ENCODE measurements around the gene CTNND2. TPM values are rescaled to one million over a fixed set of nuclear protein-coding genes. Genes with fewer than 3 reads are reported as not detected.

CTNND2 gene
- polyA plus RNA-seq, 1 experiment: not detected

DNA sequence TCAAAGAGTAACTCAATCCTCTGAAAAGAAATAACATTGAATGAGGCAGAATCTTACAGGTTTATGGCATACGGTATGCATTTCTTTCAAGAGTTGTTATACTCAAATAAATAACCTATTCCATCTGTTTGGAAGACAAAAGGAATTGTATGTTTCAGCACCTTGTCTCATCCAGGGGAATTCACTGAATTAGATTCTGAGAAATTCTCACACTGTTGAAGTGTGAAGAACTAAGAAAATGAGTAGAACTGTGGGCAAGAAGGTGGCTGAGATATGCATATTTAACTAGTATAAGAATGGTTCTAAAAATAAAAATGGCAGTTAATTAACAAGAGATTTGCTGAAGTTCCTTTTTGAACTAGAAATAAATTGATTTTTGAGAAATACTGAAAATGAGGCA, 863.9 kb downstream of the CTNND2 start:
- TF ChIP-seq, protein P1, sequence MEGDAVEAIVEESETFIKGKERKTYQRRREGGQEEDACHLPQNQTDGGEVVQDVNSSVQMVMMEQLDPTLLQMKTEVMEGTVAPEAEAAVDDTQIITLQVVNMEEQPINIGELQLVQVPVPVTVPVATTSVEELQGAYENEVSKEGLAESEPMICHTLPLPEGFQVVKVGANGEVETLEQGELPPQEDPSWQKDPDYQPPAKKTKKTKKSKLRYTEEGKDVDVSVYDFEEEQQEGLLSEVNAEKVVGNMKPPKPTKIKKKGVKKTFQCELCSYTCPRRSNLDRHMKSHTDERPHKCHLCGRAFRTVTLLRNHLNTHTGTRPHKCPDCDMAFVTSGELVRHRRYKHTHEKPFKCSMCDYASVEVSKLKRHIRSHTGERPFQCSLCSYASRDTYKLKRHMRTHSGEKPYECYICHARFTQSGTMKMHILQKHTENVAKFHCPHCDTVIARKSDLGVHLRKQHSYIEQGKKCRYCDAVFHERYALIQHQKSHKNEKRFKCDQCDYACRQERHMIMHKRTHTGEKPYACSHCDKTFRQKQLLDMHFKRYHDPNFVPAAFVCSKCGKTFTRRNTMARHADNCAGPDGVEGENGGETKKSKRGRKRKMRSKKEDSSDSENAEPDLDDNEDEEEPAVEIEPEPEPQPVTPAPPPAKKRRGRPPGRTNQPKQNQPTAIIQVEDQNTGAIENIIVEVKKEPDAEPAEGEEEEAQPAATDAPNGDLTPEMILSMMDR (IDR thresholded peaks at IDR 0.05; ENCODE audit: low read depth, low read length): no peak
- H3K27me3 ChIP-seq (ENCODE audit: control insufficient read depth, insufficient read depth, low read length): peaks cover 9% of the 10 kb centered on the region
- H3K27ac ChIP-seq (ENCODE audit: low read depth, low read length): no peak overlapping the region
- no peaks in the 10 kb centered on the region for H3K9me3 ChIP-seq (ENCODE audit: control insufficient read depth, insufficient read depth, low read length)
- DNase-seq (ENCODE audit: low read depth, low spot score): no peak
- ChIA-PET POLR2A (no interaction called here), CTCF (no interaction called here)
- H3K4me3 ChIP-seq (ENCODE audit: low read depth, low read length): no peak overlapping the region

DNA sequence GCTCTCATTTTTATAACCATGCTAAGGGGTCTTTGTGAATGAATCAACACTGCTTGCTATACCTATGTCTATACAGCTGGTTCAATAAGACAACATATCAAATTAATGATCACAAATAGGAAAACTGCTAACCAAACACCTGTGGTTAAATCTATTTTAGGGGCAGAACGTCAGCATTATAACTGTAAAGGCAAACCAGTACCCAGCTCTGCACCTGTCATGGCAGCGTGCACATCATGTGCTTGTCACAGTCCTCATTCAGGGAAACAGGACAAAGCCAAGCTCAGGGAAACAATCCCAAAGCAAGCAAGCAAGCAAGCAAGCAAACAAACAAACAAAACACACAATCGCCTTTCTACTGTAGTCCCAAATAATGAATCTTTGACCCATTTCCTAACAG, 865.5 kb downstream of the CTNND2 start:
- H3K4me3 ChIP-seq (ENCODE audit: low read depth, low read length): no peak overlapping the region
- H3K27ac ChIP-seq (ENCODE audit: low read depth, low read length): no peak overlapping the region
- ChIA-PET CTCF (no interaction called here), POLR2A (no interaction called here)
- DNase-seq (ENCODE audit: low read depth, low spot score): no peak
- peaks cover 6% of the 10 kb centered on the region for H3K27me3 ChIP-seq (ENCODE audit: control insufficient read depth, insufficient read depth, low read length)
- H3K9me3 ChIP-seq (ENCODE audit: control insufficient read depth, insufficient read depth, low read length): no peaks in the 10 kb centered on the region
- TF ChIP-seq, protein P1 (IDR thresholded peaks at IDR 0.05; ENCODE audit: low read depth, low read length): no peak

DNA sequence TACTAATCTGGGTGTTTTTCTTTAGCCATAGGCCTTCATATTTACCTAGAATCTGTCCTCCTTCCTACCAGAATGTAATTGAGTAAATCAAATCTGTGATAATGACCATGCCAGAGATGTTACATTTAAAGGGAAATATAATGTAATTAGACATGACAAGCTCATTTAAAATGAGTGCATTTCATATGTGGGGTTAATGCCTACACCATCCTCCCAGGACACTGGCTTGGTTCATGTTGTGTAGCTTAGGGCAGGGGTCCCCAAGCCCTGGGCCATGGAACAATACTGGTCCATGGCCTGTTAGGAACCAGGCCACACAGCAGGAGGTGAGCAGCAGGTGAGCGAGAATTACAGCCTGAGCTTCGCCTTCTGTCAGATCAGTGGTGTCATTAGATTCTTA, 866.3 kb downstream of the CTNND2 start:
- ChIA-PET POLR2A (no interaction called here), CTCF (no interaction called here)
- no peaks in the 10 kb centered on the region for H3K9me3 ChIP-seq (ENCODE audit: control insufficient read depth, insufficient read depth, low read length)
- TF ChIP-seq, protein P1 (IDR thresholded peaks at IDR 0.05; ENCODE audit: low read depth, low read length): no peak
- no peak overlapping the region for H3K27ac ChIP-seq (ENCODE audit: low read depth, low read length)
- peaks cover 5% of the 10 kb centered on the region for H3K27me3 ChIP-seq (ENCODE audit: control insufficient read depth, insufficient read depth, low read length)
- DNase-seq (ENCODE audit: low read depth, low spot score): no peak
- no peak overlapping the region for H3K4me3 ChIP-seq (ENCODE audit: low read depth, low read length)

DNA sequence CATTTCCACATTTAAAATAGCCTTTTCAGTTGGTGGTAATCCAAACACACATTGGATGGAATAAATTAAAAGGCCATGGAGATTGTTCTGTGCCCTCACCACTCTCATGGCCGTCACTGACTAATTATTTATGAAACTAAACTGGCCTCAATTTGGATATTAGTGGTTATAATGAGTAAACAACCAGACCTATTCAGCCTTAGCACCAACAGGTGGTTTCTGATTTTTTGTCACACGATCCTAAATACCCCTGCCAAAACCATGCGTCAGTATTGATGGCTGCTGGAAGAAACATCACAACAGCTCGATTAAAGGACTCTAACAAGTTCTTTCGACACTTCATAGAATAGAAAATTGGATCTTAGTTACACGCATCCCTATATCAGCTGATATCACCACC, 867.2 kb downstream of the CTNND2 start:
- POLR2A ChIA-PET: no interaction called here

DNA sequence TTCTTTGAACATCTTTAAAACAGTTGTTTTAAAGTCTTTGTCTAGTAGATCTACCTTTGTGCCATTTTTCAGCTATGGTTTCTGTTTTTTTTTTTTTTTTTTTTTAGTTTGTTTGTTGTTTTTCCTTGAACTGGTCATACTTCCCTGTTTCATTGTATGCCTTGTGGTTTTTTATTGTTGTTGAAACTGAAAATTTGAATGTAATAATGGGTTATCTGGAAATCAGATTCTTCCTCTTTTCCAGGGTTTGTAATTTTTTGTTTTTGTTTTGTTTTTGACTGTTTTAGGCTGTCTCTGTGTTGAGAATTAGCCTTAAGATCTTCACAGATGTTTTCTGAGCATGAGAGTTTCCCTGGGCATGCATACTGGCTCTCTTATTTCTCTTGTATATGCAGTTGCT, 873.6 kb downstream of the CTNND2 start:
- H3K9me3 ChIP-seq (ENCODE audit: control insufficient read depth, insufficient read depth, low read length): no peaks in the 10 kb centered on the region
- ChIA-PET POLR2A (no interaction called here), CTCF (no interaction called here)
- H3K4me3 ChIP-seq (ENCODE audit: low read depth, low read length): no peak overlapping the region
- TF ChIP-seq, protein P1 (IDR thresholded peaks at IDR 0.05; ENCODE audit: low read depth, low read length): no peak
- H3K27me3 ChIP-seq (ENCODE audit: control insufficient read depth, insufficient read depth, low read length): no peaks in the 10 kb centered on the region
- DNase-seq (ENCODE audit: low read depth, low spot score): no peak
- H3K27ac ChIP-seq (ENCODE audit: low read depth, low read length): no peak overlapping the region

More for the DNA sequence above, 867.2 kb downstream of the CTNND2 start:
- Histone ChIP-seq H3K9me3 (ENCODE audit: control insufficient read depth, insufficient read depth, low read length) (no peaks in the 10 kb centered on the region), H3K27me3 (ENCODE audit: control insufficient read depth, insufficient read depth, low read length) (peaks cover 2% of the 10 kb centered on the region), H3K27ac (ENCODE audit: low read depth, low read length) (no peak overlapping the region), H3K4me3 (ENCODE audit: low read depth, low read length) (no peak overlapping the region)
- TF ChIP-seq, protein P1 (IDR thresholded peaks at IDR 0.05; ENCODE audit: low read depth, low read length): no peak
- no peak for DNase-seq (ENCODE audit: low read depth, low spot score)
- CTCF ChIA-PET: no interaction called here
